ENCODE measurements around the gene ACOX3. TPM values are rescaled to one million over a fixed set of nuclear protein-coding genes. Genes with fewer than 3 reads are reported as not detected.

Gene ACOX3
- polyA plus RNA-seq, 3 donors: 3.8 to 16.8 (median 13.3) TPM

GRCh38 chr4:8394061-8394519 lies 46.4 kb downstream of the ACOX3 start:
- peaks cover 41 to 66% of the 10 kb centered on the region in 2 donors for H3K36me3 ChIP-seq (replicated peaks in 1 of 2; ENCODE audit: control insufficient read depth in 1 of 2, insufficient read depth in 2 of 2, low read length in 2 of 2)
- no peak overlapping the region for H3K27ac ChIP-seq (ENCODE audit: low read depth in 1 of 2, low read length in 2 of 2)
- H3K79me2 ChIP-seq (ENCODE audit: insufficient read depth, low read length): no peaks in the 10 kb centered on the region
- TF ChIP-seq CTCF (IDR thresholded peaks at IDR 0.05): no peak
- Mint-ChIP-seq H3K27me3 (ENCODE audit: low read depth in 3 of 3) (peaks cover 0 to 2% (median 0%) of the 10 kb centered on the region in 3 donors), H3K27ac (no peak overlapping the region), H3K9me3 (no peaks in the 10 kb centered on the region), H3K36me3 (peaks cover 63 to 68% of the 10 kb centered on the region in 2 donors), H3K4me1 (peaks cover 4% of the 10 kb centered on the region), H3K4me3 (no peak overlapping the region)
- WGBS (ENCODE audit: insufficient coverage): 97% methylated on average over 19 of the region's 19 CpGs
- no peak overlapping the region for H3K9ac ChIP-seq (ENCODE audit: insufficient read depth, low read length, poor library complexity, severe bottlenecking)
- H3K27me3 ChIP-seq (ENCODE audit: control insufficient read depth in 2 of 2, insufficient read depth in 2 of 2, low read length in 2 of 2): no peaks in the 10 kb centered on the region
- no peaks in the 10 kb centered on the region for H3K9me3 ChIP-seq (replicated peaks in 1 of 2; ENCODE audit: control insufficient read depth in 1 of 2, insufficient read depth in 1 of 2, low read length in 2 of 2)
- DNase-seq: no peak
- intact Hi-C loops (cut with micrococcal nuclease): no loop called here
- no peak overlapping the region for H3K4me2 ChIP-seq (replicated peaks; ENCODE audit: extremely low read depth, low read length, poor library complexity, severe bottlenecking)
- no peak overlapping the region for H2AFZ ChIP-seq (ENCODE audit: insufficient read depth, low read depth, low read length, poor library complexity, severe bottlenecking)
- no peaks in the 10 kb centered on the region for H3K4me1 ChIP-seq (ENCODE audit: control insufficient read depth in 1 of 2, insufficient read depth in 2 of 2, low read length in 2 of 2)
- H3K4me3 ChIP-seq (replicated peaks in 1 of 3; ENCODE audit: low read depth in 2 of 3, low read length in 3 of 3): no peak overlapping the region
- no peaks in the 10 kb centered on the region for H4K20me1 ChIP-seq (ENCODE audit: insufficient read depth, low read length)

- H3K36me3 Mint-ChIP-seq: peaks cover 62 to 68% of the 10 kb centered on the region in 2 donors
- no peaks in the 10 kb centered on the region for H3K27me3 ChIP-seq (ENCODE audit: control insufficient read depth in 2 of 2, insufficient read depth in 2 of 2, low read length in 2 of 2)
- H3K27me3 Mint-ChIP-seq (ENCODE audit: low read depth in 3 of 3): peaks cover 0 to 2% (median 0%) of the 10 kb centered on the region in 3 donors
- H3K79me2 ChIP-seq (ENCODE audit: insufficient read depth, low read length): no peaks in the 10 kb centered on the region
- WGBS (ENCODE audit: insufficient coverage): 85% methylated on average over 4 of the region's 8 CpGs
- TF ChIP-seq CTCF (IDR thresholded peaks at IDR 0.05): no peak
- H3K4me1 Mint-ChIP-seq: peaks cover under 1% of the 10 kb centered on the region
- intact Hi-C loops (cut with micrococcal nuclease): no loop called here
- H3K9ac ChIP-seq (ENCODE audit: insufficient read depth, low read length, poor library complexity, severe bottlenecking): no peak overlapping the region
- peaks cover 40 to 66% of the 10 kb centered on the region in 2 donors for H3K36me3 ChIP-seq (replicated peaks in 1 of 2; ENCODE audit: control insufficient read depth in 1 of 2, insufficient read depth in 2 of 2, low read length in 2 of 2)
- no peak overlapping the region for H3K4me3 Mint-ChIP-seq
- H4K20me1 ChIP-seq (ENCODE audit: insufficient read depth, low read length): no peaks in the 10 kb centered on the region
- H3K4me3 ChIP-seq (replicated peaks in 1 of 3; ENCODE audit: low read depth in 2 of 3, low read length in 3 of 3): no peak overlapping the region
- H3K4me1 ChIP-seq (ENCODE audit: control insufficient read depth in 1 of 2, insufficient read depth in 2 of 2, low read length in 2 of 2): no peaks in the 10 kb centered on the region
- no peak overlapping the region for H3K27ac ChIP-seq (ENCODE audit: low read depth in 1 of 2, low read length in 2 of 2)
- no peak for DNase-seq
- peak overlapping the region in 2 of 7 donors; percentile 53 to 58 for H3K27ac Mint-ChIP-seq
- H2AFZ ChIP-seq (ENCODE audit: insufficient read depth, low read depth, low read length, poor library complexity, severe bottlenecking): no peak overlapping the region
- H3K9me3 Mint-ChIP-seq: no peaks in the 10 kb centered on the region
- H3K4me2 ChIP-seq (replicated peaks; ENCODE audit: extremely low read depth, low read length, poor library complexity, severe bottlenecking): no peak overlapping the region
- H3K9me3 ChIP-seq (replicated peaks in 1 of 2; ENCODE audit: control insufficient read depth in 1 of 2, insufficient read depth in 1 of 2, low read length in 2 of 2): no peaks in the 10 kb centered on the region
Measured at GRCh38 chr4:8393593-8394038, 46.9 kb downstream of the ACOX3 start.
